Naive B cell (primary cell): ENCODE results near the gene IL4R. TPM values are rescaled to one million over a fixed set of nuclear protein-coding genes. Genes with fewer than 3 reads are reported as not detected.

Source experiments
- ATAC-seq, 2 donors: fragments of 150-1000 bp; cut with Tn5 transposase; 2 replicates each; pipeline ENCODE4 v1.10.0; 2021; ENCODE audit warnings: low read depth in 2 of 2, mild to moderate bottlenecking in 2 of 2, moderate library complexity in 2 of 2
- DNase-seq: peaks from one replicate; pipeline ENCODE4 v3.0.0; 2022
- H3K27ac Mint-ChIP-seq, 6 donors: one replicate each; pipeline ENCODE4 v1.8.0; 2020 to 2022; ENCODE audit warnings: mild to moderate bottlenecking in 6 of 6, mixed read lengths in 6 of 6, moderate library complexity in 5 of 6, inconsistent platforms in 2 of 6
- H3K27me3 Mint-ChIP-seq, 3 donors: one replicate each; pipeline ENCODE4 v1.8.0; 2021 to 2022; ENCODE audit warnings: mixed read lengths in 3 of 3, mild to moderate bottlenecking in 1 of 3
- H3K36me3 Mint-ChIP-seq, 2 donors: one replicate each; pipeline ENCODE4 v1.8.0; 2020 to 2022; ENCODE audit warnings: mixed read lengths in 2 of 2, inconsistent platforms in 1 of 2, mild to moderate bottlenecking in 1 of 2
- H3K4me1 Mint-ChIP-seq, 3 donors: one replicate each; pipeline ENCODE4 v1.8.0; 2020 to 2022; ENCODE audit warnings: mixed read lengths in 3 of 3, inconsistent platforms in 1 of 3, mild to moderate bottlenecking in 1 of 3, moderate library complexity in 1 of 3
- H3K4me3 Mint-ChIP-seq, 8 donors: one replicate each; pipeline ENCODE4 v1.8.0; 2020 to 2022; ENCODE audit warnings: mild to moderate bottlenecking in 8 of 8, mixed read lengths in 8 of 8, moderate library complexity in 8 of 8, inconsistent platforms in 2 of 8
- H3K9me3 Mint-ChIP-seq, 7 donors: one replicate each; pipeline ENCODE4 v1.8.0; 2020 to 2022; ENCODE audit warnings: mixed read lengths in 7 of 7, mild to moderate bottlenecking in 5 of 7, inconsistent platforms in 2 of 7, moderate library complexity in 1 of 7
- polyA plus RNA-seq, 6 donors: library from polyadenylated mRNA; unstranded; fragments of 300-500 nt; fragmentation: Illumina TruSeq; gene quantifications; one replicate each; pipeline ENCODE4 v1.2.3, GENCODE V29; 2021; ENCODE audit warnings: low read depth in 6 of 6

IL4R gene
- polyA plus RNA-seq, 6 donors from 2014 or later, result 355 to 1,202 (median 525) TPM

- no peak for ATAC-seq
- Mint-ChIP-seq H3K36me3 (peaks cover 21 to 47% of the 10 kb centered on the region in 2 donors), H3K27ac (peak overlapping the region in 4 of 6 donors; percentile 56 to 91 (median 82)), H3K9me3 (peaks cover 0 to 2% (median 0%) of the 10 kb centered on the region in 7 donors), H3K4me1 (peaks cover 37 to 73% (median 45%) of the 10 kb centered on the region in 3 donors), H3K4me3 (peak overlapping the region in 5 of 8 donors; percentile 28 to 59 (median 29)), H3K27me3 (no peaks in the 10 kb centered on the region)
- no peak for DNase-seq
These were observed 31.4 kb downstream of the IL4R start for GRCh38 chr16:27345201-27345600.

- DNase-seq (peak; percentile 41), ATAC-seq (peak; percentile 92 to 95)
- H3K4me3 Mint-ChIP-seq, result peak overlapping the region in 7 of 8 donors; percentile 26 to 85 (median 62)
- H3K4me1 Mint-ChIP-seq, result peaks cover 23 to 63% (median 34%) of the 10 kb centered on the region in 3 donors
- H3K36me3 Mint-ChIP-seq, result peaks cover 21 to 42% of the 10 kb centered on the region in 2 donors
- H3K9me3 Mint-ChIP-seq, result peaks cover 0 to 2% (median 0%) of the 10 kb centered on the region in 7 donors
- no peaks in the 10 kb centered on the region for H3K27me3 Mint-ChIP-seq
- peak overlapping the region; percentile 47 to 96 (median 94) for H3K27ac Mint-ChIP-seq
These were observed 33.0 kb downstream of the IL4R start for GRCh38 chr16:27346819-27347218.

GRCh38 chr16:27347930-27348685, 34.3 kb downstream of the IL4R start:
- H3K4me3 Mint-ChIP-seq, result no peak overlapping the region
- no peaks in the 10 kb centered on the region for H3K27me3 Mint-ChIP-seq
- no peak for ATAC-seq
- peaks cover 17 to 52% (median 29%) of the 10 kb centered on the region in 3 donors for H3K4me1 Mint-ChIP-seq
- no peak for DNase-seq
- peaks cover 17 to 33% of the 10 kb centered on the region in 2 donors for H3K36me3 Mint-ChIP-seq
- H3K9me3 Mint-ChIP-seq, result peaks cover 0 to 2% (median 0%) of the 10 kb centered on the region in 7 donors
- H3K27ac Mint-ChIP-seq, result peak overlapping the region; percentile 38 to 94 (median 84)

GRCh38 chr16:27349276-27349675, 35.5 kb downstream of the IL4R start:
- no peak overlapping the region for H3K4me3 Mint-ChIP-seq
- peaks cover 20 to 39% of the 10 kb centered on the region in 2 donors for H3K36me3 Mint-ChIP-seq
- peaks cover 0 to 2% (median 0%) of the 10 kb centered on the region in 7 donors for H3K9me3 Mint-ChIP-seq
- H3K27ac Mint-ChIP-seq, result peak overlapping the region in 4 of 6 donors; percentile 85 to 94 (median 92)
- H3K4me1 Mint-ChIP-seq, result peaks cover 17 to 48% (median 35%) of the 10 kb centered on the region in 3 donors
- no peak for ATAC-seq
- no peak for DNase-seq
- H3K27me3 Mint-ChIP-seq, result no peaks in the 10 kb centered on the region

GRCh38 chr16:27350006-27350405, 36.2 kb downstream of the IL4R start:
- DNase-seq (no peak), ATAC-seq (no peak)
- peaks cover 27 to 46% of the 10 kb centered on the region in 2 donors for H3K36me3 Mint-ChIP-seq
- H3K27me3 Mint-ChIP-seq, result no peaks in the 10 kb centered on the region
- H3K9me3 Mint-ChIP-seq, result peaks cover 0 to 2% (median 0%) of the 10 kb centered on the region in 7 donors
- peaks cover 17 to 44% (median 40%) of the 10 kb centered on the region in 3 donors for H3K4me1 Mint-ChIP-seq
- H3K4me3 Mint-ChIP-seq, result no peak overlapping the region
- H3K27ac Mint-ChIP-seq, result peak overlapping the region in 5 of 6 donors; percentile 65 to 96 (median 89)

GRCh38 chr16:27351989-27352388, 38.2 kb downstream of the IL4R start:
- ATAC-seq, result no peak
- Mint-ChIP-seq H3K27ac (peak overlapping the region in 5 of 6 donors; percentile 58 to 85 (median 66)), H3K36me3 (peaks cover 33 to 53% of the 10 kb centered on the region in 2 donors), H3K9me3 (peaks cover 0 to 2% (median 0%) of the 10 kb centered on the region in 7 donors), H3K4me3 (no peak overlapping the region), H3K27me3 (no peaks in the 10 kb centered on the region), H3K4me1 (peaks cover 12 to 36% (median 36%) of the 10 kb centered on the region in 3 donors)
- DNase-seq, result no peak

- H3K27me3 Mint-ChIP-seq, result no peaks in the 10 kb centered on the region
These were observed 40.1 kb downstream of the IL4R start for GRCh38 chr16:27353853-27354252.

GRCh38 chr16:27355610-27356009, 41.8 kb downstream of the IL4R start:
- H3K36me3 Mint-ChIP-seq, result peaks cover 30 to 48% of the 10 kb centered on the region in 2 donors

More at GRCh38 chr16:27353853-27354252, 40.1 kb downstream of the IL4R start:
- ATAC-seq, result peak; percentile 28 to 45
- Mint-ChIP-seq H3K4me3 (peak overlapping the region in 1 of 8 donors; percentile 25), H3K36me3 (peaks cover 42 to 53% of the 10 kb centered on the region in 2 donors), H3K4me1 (peaks cover 13 to 29% (median 25%) of the 10 kb centered on the region in 3 donors), H3K9me3 (peaks cover 0 to 2% (median 0%) of the 10 kb centered on the region in 7 donors), H3K27ac (peak overlapping the region in 4 of 6 donors; percentile 40 to 75 (median 60))
- no peak for DNase-seq

GRCh38 chr16:27356794-27357193, 43.0 kb downstream of the IL4R start:
- Mint-ChIP-seq H3K27ac (peak overlapping the region in 5 of 6 donors; percentile 12 to 83 (median 72)), H3K36me3 (peaks cover 30 to 41% of the 10 kb centered on the region in 2 donors), H3K4me1 (peaks cover 17 to 32% (median 31%) of the 10 kb centered on the region in 3 donors), H3K9me3 (no peaks in the 10 kb centered on the region), H3K27me3 (no peaks in the 10 kb centered on the region), H3K4me3 (no peak overlapping the region)
- ATAC-seq, result no peak
- no peak for DNase-seq

More at GRCh38 chr16:27355610-27356009, 41.8 kb downstream of the IL4R start:
- Mint-ChIP-seq H3K4me1 (peaks cover 15 to 30% (median 27%) of the 10 kb centered on the region in 3 donors), H3K9me3 (no peaks in the 10 kb centered on the region), H3K27me3 (no peaks in the 10 kb centered on the region), H3K27ac (peak overlapping the region in 5 of 6 donors; percentile 69 to 87 (median 76)), H3K4me3 (peak overlapping the region in 1 of 8 donors; percentile 34)
- peak; percentile 28 to 63 for ATAC-seq
- DNase-seq, result no peak

- no peak overlapping the region for H3K4me3 Mint-ChIP-seq
- H3K4me1 Mint-ChIP-seq, result peaks cover 23 to 45% (median 37%) of the 10 kb centered on the region in 3 donors
- no peaks in the 10 kb centered on the region for H3K9me3 Mint-ChIP-seq
- H3K36me3 Mint-ChIP-seq, result peaks cover 43 to 44% of the 10 kb centered on the region in 2 donors
- peak overlapping the region; percentile 70 to 87 (median 82) for H3K27ac Mint-ChIP-seq
- H3K27me3 Mint-ChIP-seq, result no peaks in the 10 kb centered on the region
- ATAC-seq (no peak), DNase-seq (no peak)
These were observed 45.3 kb downstream of the IL4R start for GRCh38 chr16:27359051-27359450.

- H3K4me3 Mint-ChIP-seq, result peak overlapping the region in 1 of 8 donors; percentile 35
- H3K36me3 Mint-ChIP-seq, result peaks cover 38 to 44% of the 10 kb centered on the region in 2 donors
- no peak for ATAC-seq
- peak overlapping the region in 3 of 6 donors; percentile 57 to 87 (median 75) for H3K27ac Mint-ChIP-seq
- peaks cover 23 to 51% (median 38%) of the 10 kb centered on the region in 3 donors for H3K4me1 Mint-ChIP-seq
- no peak for DNase-seq
- H3K9me3 Mint-ChIP-seq, result no peaks in the 10 kb centered on the region
- H3K27me3 Mint-ChIP-seq, result no peaks in the 10 kb centered on the region
These were observed 45.8 kb downstream of the IL4R start for GRCh38 chr16:27359615-27360014.

- H3K4me1 Mint-ChIP-seq, result peaks cover 26 to 59% (median 45%) of the 10 kb centered on the region in 3 donors
- peak overlapping the region; percentile 26 to 99 (median 85) for H3K27ac Mint-ChIP-seq
- ATAC-seq (no peak), DNase-seq (no peak)
- peak overlapping the region in 2 of 8 donors; percentile 25 to 75 for H3K4me3 Mint-ChIP-seq
- no peaks in the 10 kb centered on the region for H3K27me3 Mint-ChIP-seq
- H3K36me3 Mint-ChIP-seq, result peaks cover 27 to 35% of the 10 kb centered on the region in 2 donors
- peaks cover 0 to 2% (median 0%) of the 10 kb centered on the region in 7 donors for H3K9me3 Mint-ChIP-seq
These were observed 48.2 kb downstream of the IL4R start for GRCh38 chr16:27361987-27362386.

- Mint-ChIP-seq H3K4me3 (peak overlapping the region in 1 of 8 donors; percentile 78), H3K27me3 (no peaks in the 10 kb centered on the region), H3K36me3 (peaks cover 27 to 35% of the 10 kb centered on the region in 2 donors), H3K4me1 (peaks cover 26 to 64% (median 50%) of the 10 kb centered on the region in 3 donors), H3K27ac (peak overlapping the region; percentile 44 to 100 (median 93)), H3K9me3 (peaks cover 0 to 2% (median 0%) of the 10 kb centered on the region in 7 donors)
- ATAC-seq (no peak), DNase-seq (no peak)
These were observed 48.9 kb downstream of the IL4R start for GRCh38 chr16:27362570-27363245.
